ENCODE data around the gene MLIP. TPM values are rescaled to one million over a fixed set of nuclear protein-coding genes. Genes with fewer than 3 reads are reported as not detected.
A peak's percentile ranks its signal among the peaks of the same experiment; 100 is the strongest.

Gene MLIP
- total and polyA plus RNA-seq, 4 donors: 2.0 to 6.0 (median 3.2) TPM

- TF ChIP-seq FOXA2 (IDR thresholded peaks at IDR 0.05): peak; percentile 96
- peak; percentile 92 for TF ChIP-seq ATF3 (IDR thresholded peaks at IDR 0.05)
- peak in 1 of 2 donors; percentile 60 for TF ChIP-seq GABPA (IDR thresholded peaks at IDR 0.05 in 1 of 2, conservative IDR thresholded peaks at IDR 0.05 in 1 of 2)
- TF ChIP-seq REST (IDR thresholded peaks at IDR 0.05): peak; percentile 65
- TF ChIP-seq RAD21 (IDR thresholded peaks at IDR 0.05): peak; percentile 43 to 53
- no peak for TF ChIP-seq CTCF (IDR thresholded peaks at IDR 0.05; ENCODE audit: low read depth, low read length, missing input control)
- TF ChIP-seq JUND (IDR thresholded peaks at IDR 0.05): peak; percentile 66 to 72
- no peak for TF ChIP-seq YY1 (IDR thresholded peaks at IDR 0.05)
- no peak for TF ChIP-seq NR2F2 (IDR thresholded peaks at IDR 0.05)
- TF ChIP-seq TAF1 (conservative IDR thresholded peaks at IDR 0.05): no peak
- TF ChIP-seq EGR1 (IDR thresholded peaks at IDR 0.05; ENCODE audit: low read depth in 2 of 2): no peak
- peak; percentile 90 for TF ChIP-seq SP1 (IDR thresholded peaks at IDR 0.05)
- TF ChIP-seq HNF4A (conservative IDR thresholded peaks at IDR 0.05): peak; percentile 93 to 94
- peak; percentile 38 to 62 for TF ChIP-seq RXRA (IDR thresholded peaks at IDR 0.05)
- peak; percentile 38 for TF ChIP-seq ZBTB33 (IDR thresholded peaks at IDR 0.05)
- TF ChIP-seq HNF4G (IDR thresholded peaks at IDR 0.05): peak; percentile 87
- TF ChIP-seq FOXA1 (IDR thresholded peaks at IDR 0.05): peak; percentile 95
- peak; percentile 46 for TF ChIP-seq MAX (IDR thresholded peaks at IDR 0.05)
These were observed 24.6 kb downstream of the MLIP start for GRCh38 chr6:54135665-54136369.

More at GRCh38 chr6:54135665-54136369, 24.6 kb downstream of the MLIP start:
- Histone ChIP-seq H3K4me1 (ENCODE audit: control insufficient read depth in 4 of 4, insufficient read depth in 4 of 4, low read length in 3 of 4) (peaks cover 4 to 20% (median 9%) of the 10 kb centered on the region in 4 donors), H3K9ac (ENCODE audit: low read depth in 1 of 2, low read length in 2 of 2) (peak overlapping the region in 1 of 2 donors; percentile 96), H3K27me3 (ENCODE audit: control insufficient read depth in 4 of 4, insufficient read depth in 4 of 4, low read length in 3 of 4) (no peaks in the 10 kb centered on the region), H3K27ac (ENCODE audit: low read depth in 1 of 2, low read length in 2 of 2) (peak overlapping the region; percentile 83 to 84), H3K36me3 (ENCODE audit: control insufficient read depth in 4 of 4, insufficient read depth in 3 of 4, low read depth in 1 of 4, low read length in 3 of 4) (no peaks in the 10 kb centered on the region), H3K9me3 (ENCODE audit: control insufficient read depth in 4 of 4, low read length in 3 of 4) (no peaks in the 10 kb centered on the region), H3K4me3 (ENCODE audit: low read depth in 1 of 3, low read length in 3 of 3) (peak overlapping the region in 1 of 3 donors; percentile 42)
- WGBS: 18% methylated on average over 2 of the region's 2 CpGs
- DNase-seq (ENCODE audit: low spot score): no peak
